BLaER1 (cell line): ENCODE data around the gene BNIP5.

Experiments used
- H3K27ac ChIP-seq: shearing (Covaris generic); formaldehyde crosslinking; 2 replicates; pipeline ENCODE4 v1.8.1; 2022
- H3K27me3 ChIP-seq: shearing (Covaris generic); formaldehyde crosslinking; 2 replicates; pipeline ENCODE4 v1.8.1; 2022
- H3K36me3 ChIP-seq: shearing (Covaris generic); formaldehyde crosslinking; 2 replicates; pipeline ENCODE4 v1.8.1; 2022
- H3K4me1 ChIP-seq: shearing (Covaris generic); formaldehyde crosslinking; 2 replicates; pipeline ENCODE4 v1.8.1; 2022
- H3K4me2 ChIP-seq: shearing (Covaris generic); formaldehyde crosslinking; 2 replicates; pipeline ENCODE4 v1.8.1; 2022
- H3K4me3 ChIP-seq: shearing (Covaris generic); formaldehyde crosslinking; 2 replicates; pipeline ENCODE4 v1.8.1; 2022
- H3K9ac ChIP-seq: shearing (Covaris generic); formaldehyde crosslinking; 2 replicates; pipeline ENCODE4 v1.8.1; 2022
- H3K9me3 ChIP-seq: shearing (Covaris generic); formaldehyde crosslinking; 2 replicates; pipeline ENCODE4 v1.8.1; 2022
- H4K20me1 ChIP-seq: shearing (Covaris generic); formaldehyde crosslinking; 2 replicates; pipeline ENCODE4 v1.8.1; 2022
- Cebpa-rat ChIP-seq: shearing (Covaris generic); IDR thresholded peaks from 2 replicates; pipeline ENCODE4 v1.8.1; 2022

BNIP5 gene

GRCh38 chr6:36315921-36316320, 20.8 kb downstream of the BNIP5 start:
- H3K4me1 ChIP-seq, result peaks cover 22% of the 10 kb centered on the region
- H3K36me3 ChIP-seq, result no peaks in the 10 kb centered on the region
- H4K20me1 ChIP-seq, result no peaks in the 10 kb centered on the region

GRCh38 chr6:36314221-36315014, 22.3 kb downstream of the BNIP5 start:
- no peak for TF ChIP-seq Cebpa-rat
- no peaks in the 10 kb centered on the region for H3K9me3 ChIP-seq
- no peaks in the 10 kb centered on the region for H3K27me3 ChIP-seq
- H3K4me2 ChIP-seq, result no peak overlapping the region
- H3K36me3 ChIP-seq, result no peaks in the 10 kb centered on the region
- peaks cover 22% of the 10 kb centered on the region for H3K4me1 ChIP-seq
- no peak overlapping the region for H3K4me3 ChIP-seq
- no peak overlapping the region for H3K27ac ChIP-seq
- no peaks in the 10 kb centered on the region for H4K20me1 ChIP-seq
- no peak overlapping the region for H3K9ac ChIP-seq

More at GRCh38 chr6:36315921-36316320, 20.8 kb downstream of the BNIP5 start:
- no peak overlapping the region for H3K9ac ChIP-seq
- no peaks in the 10 kb centered on the region for H3K27me3 ChIP-seq
- H3K4me3 ChIP-seq, result no peak overlapping the region
- H3K4me2 ChIP-seq, result no peak overlapping the region
- no peak overlapping the region for H3K27ac ChIP-seq
- H3K9me3 ChIP-seq, result no peaks in the 10 kb centered on the region
- TF ChIP-seq Cebpa-rat, result no peak

GRCh38 chr6:36313649-36313936, 23.1 kb downstream of the BNIP5 start:
- Histone ChIP-seq H3K4me2 (peak overlapping the region; percentile 80), H3K9ac (no peak overlapping the region; the same call in 1 of the 2 replicates), H3K9me3 (no peaks in the 10 kb centered on the region), H3K27ac (peak overlapping the region; percentile 60), H4K20me1 (no peaks in the 10 kb centered on the region), H3K4me3 (no peak overlapping the region), H3K4me1 (peaks cover 22% of the 10 kb centered on the region), H3K27me3 (no peaks in the 10 kb centered on the region), H3K36me3 (no peaks in the 10 kb centered on the region)
- no peak for TF ChIP-seq Cebpa-rat

- Histone ChIP-seq H3K4me3 (no peak overlapping the region), H4K20me1 (no peaks in the 10 kb centered on the region), H3K9ac (peak overlapping the region; percentile 30; the same call in 1 of the 2 replicates), H3K4me2 (peak overlapping the region; percentile 80), H3K27me3 (no peaks in the 10 kb centered on the region), H3K4me1 (peaks cover 22% of the 10 kb centered on the region), H3K9me3 (no peaks in the 10 kb centered on the region), H3K27ac (peak overlapping the region; percentile 60), H3K36me3 (no peaks in the 10 kb centered on the region)
- TF ChIP-seq Cebpa-rat, result no peak
Observed at GRCh38 chr6:36312854-36313648, 23.6 kb downstream of the BNIP5 start.

- Histone ChIP-seq H3K36me3 (no peaks in the 10 kb centered on the region), H4K20me1 (no peaks in the 10 kb centered on the region), H3K27ac (no peak overlapping the region), H3K4me3 (no peak overlapping the region), H3K4me2 (no peak overlapping the region), H3K4me1 (peaks cover 31% of the 10 kb centered on the region), H3K27me3 (no peaks in the 10 kb centered on the region), H3K9ac (no peak overlapping the region), H3K9me3 (no peaks in the 10 kb centered on the region)
- no peak for TF ChIP-seq Cebpa-rat
Observed at GRCh38 chr6:36309900-36310299, 26.8 kb downstream of the BNIP5 start.

- Histone ChIP-seq H3K27me3 (no peaks in the 10 kb centered on the region), H3K9me3 (no peaks in the 10 kb centered on the region), H3K36me3 (no peaks in the 10 kb centered on the region), H4K20me1 (no peaks in the 10 kb centered on the region), H3K9ac (no peak overlapping the region), H3K4me1 (peaks cover 29% of the 10 kb centered on the region), H3K27ac (no peak overlapping the region), H3K4me2 (no peak overlapping the region), H3K4me3 (no peak overlapping the region)
- TF ChIP-seq Cebpa-rat, result no peak
Observed at GRCh38 chr6:36309203-36309602, 27.5 kb downstream of the BNIP5 start.

GRCh38 chr6:36308514-36308913, 28.2 kb downstream of the BNIP5 start:
- Histone ChIP-seq H3K4me1 (peaks cover 23% of the 10 kb centered on the region), H3K9ac (no peak overlapping the region)

GRCh38 chr6:36306375-36306774, 30.3 kb downstream of the BNIP5 start:
- Histone ChIP-seq H3K4me3 (no peak overlapping the region), H3K4me2 (peak overlapping the region; percentile 16), H4K20me1 (no peaks in the 10 kb centered on the region), H3K4me1 (peaks cover 23% of the 10 kb centered on the region), H3K9ac (no peak overlapping the region), H3K36me3 (no peaks in the 10 kb centered on the region), H3K27me3 (no peaks in the 10 kb centered on the region), H3K9me3 (no peaks in the 10 kb centered on the region), H3K27ac (no peak overlapping the region)
- TF ChIP-seq Cebpa-rat, result no peak

More at GRCh38 chr6:36308514-36308913, 28.2 kb downstream of the BNIP5 start:
- Histone ChIP-seq H3K9me3 (no peaks in the 10 kb centered on the region), H3K27me3 (no peaks in the 10 kb centered on the region), H3K36me3 (no peaks in the 10 kb centered on the region), H3K27ac (no peak overlapping the region), H3K4me3 (no peak overlapping the region), H3K4me2 (no peak overlapping the region), H4K20me1 (no peaks in the 10 kb centered on the region)
- no peak for TF ChIP-seq Cebpa-rat

GRCh38 chr6:36305885-36306284, 30.8 kb downstream of the BNIP5 start:
- H3K9me3 ChIP-seq, result no peaks in the 10 kb centered on the region
- no peak overlapping the region for H3K4me3 ChIP-seq
- peaks cover 23% of the 10 kb centered on the region for H3K4me1 ChIP-seq
- TF ChIP-seq Cebpa-rat, result no peak
- H4K20me1 ChIP-seq, result no peaks in the 10 kb centered on the region
- no peak overlapping the region for H3K27ac ChIP-seq
- H3K4me2 ChIP-seq, result peak overlapping the region; percentile 16
- H3K9ac ChIP-seq, result no peak overlapping the region
- no peaks in the 10 kb centered on the region for H3K27me3 ChIP-seq
- H3K36me3 ChIP-seq, result no peaks in the 10 kb centered on the region
